Measurements from ENCODE around the gene THSD7B. TPM values are rescaled to one million over a fixed set of nuclear protein-coding genes. Genes with fewer than 3 reads are reported as not detected.

Gene THSD7B
- total and polyA plus RNA-seq, 2 of the 8 experiments (the other 6 are each of a cell fraction or from before 2014, with no cell fraction given) = 0.60 to 2.9 TPM

- Histone ChIP-seq H3K18ac (ENCODE audit: extremely low read depth, low read length) (no peak overlapping the region), H3K56ac (replicated peaks; ENCODE audit: insufficient read length, low read depth, low read length) (no peak overlapping the region), H2BK12ac (ENCODE audit: low read depth, low read length) (no peak overlapping the region), H3K23me2 (ENCODE audit: low read depth, low read length) (no peaks in the 10 kb centered on the region), H2AK5ac (ENCODE audit: low read depth, low read length) (no peak overlapping the region), H2BK120ac (replicated peaks; ENCODE audit: low read depth, low read length) (no peak overlapping the region), H4K91ac (replicated peaks; ENCODE audit: insufficient read length, low read length) (no peak overlapping the region), H2BK20ac (ENCODE audit: low read length) (no peak overlapping the region), H4K20me1 (replicated peaks in 1 of 2; ENCODE audit: control insufficient read depth in 1 of 2, insufficient read depth in 2 of 2, low read length in 2 of 2) (no peaks in the 10 kb centered on the region), H2BK5ac (ENCODE audit: low read depth, low read length) (no peak overlapping the region), H3K79me1 (ENCODE audit: low read depth, low read length) (no peaks in the 10 kb centered on the region), H3K27me3 (replicated peaks in 1 of 4; ENCODE audit: control insufficient read depth in 3 of 4, extremely low read depth in 1 of 4, insufficient read depth in 3 of 4, low read length in 3 of 4) (no peaks in the 10 kb centered on the region), H3K23ac (ENCODE audit: insufficient read length) (no peak overlapping the region), H3K14ac (ENCODE audit: insufficient read length) (no peak overlapping the region), H3K36me3 (ENCODE audit: control insufficient read depth in 2 of 4, insufficient read depth in 4 of 4, low read length in 3 of 4) (no peaks in the 10 kb centered on the region), H3K4me3 (ENCODE audit: extremely low read depth in 1 of 4, insufficient read depth in 2 of 4, low read depth in 3 of 4, low read length in 4 of 4) (no peak overlapping the region), H2BK15ac (ENCODE audit: low read length) (no peak overlapping the region), H3K4me1 (replicated peaks in 1 of 4; ENCODE audit: control insufficient read depth in 3 of 4, insufficient read depth in 4 of 4, low read length in 3 of 4) (0 out of 7 replicates have a peak, but pooled peaks cover 0 to 3% (median 0%) of the 10 kb centered on the region in 4 experiments), H2AFZ (ENCODE audit: low read length) (no peak overlapping the region), H4K5ac (ENCODE audit: insufficient read length, low read depth, low read length) (no peak overlapping the region), H3K4me2 (ENCODE audit: insufficient read depth in 1 of 2, low read depth in 2 of 2, low read length in 2 of 2) (no peak overlapping the region), H3K9ac (replicated peaks in 1 of 4; ENCODE audit: extremely low read depth in 1 of 4, low read depth in 3 of 4, low read length in 3 of 4) (no peak overlapping the region), H4K8ac (ENCODE audit: extremely low read depth, insufficient read depth, low read length) (no peak overlapping the region), H3K79me2 (ENCODE audit: control insufficient read depth in 1 of 2, insufficient read depth in 2 of 2, low read length in 2 of 2) (no peaks in the 10 kb centered on the region), H3K27ac (ENCODE audit: low read depth, low read length) (no peak overlapping the region), H3K9me3 (ENCODE audit: insufficient read depth in 2 of 2, low read depth in 1 of 2, low read length in 1 of 2) (0 out of 4 replicates have a peak, but pooled peaks cover 0 to 3% of the 10 kb centered on the region in 2 experiments), H3K4ac (replicated peaks; ENCODE audit: insufficient read length, low read depth, low read length) (no peak overlapping the region)
- FAIRE-seq (no peak), DNase-seq (ENCODE audit: low read depth in 1 of 2, low spot score in 2 of 2) (no peak)
- WGBS, 2 experiments (ENCODE audit: extremely low coverage in 1 of 2, insufficient coverage in 1 of 2, insufficient read length in 1 of 2, insufficient replicate concordance in 2 of 2, low coverage in 1 of 2, low lambda C conversion rate in 2 of 2, missing lambda C conversion rate in 1 of 2) = 92% methylated on average over 4 of the region's 4 CpGs; no CpG with 5 or more reads in 1 of the 2 experiments
- CTCF ChIA-PET (ENCODE audit: partially characterized antibody) = interaction anchor here (0.6 kb wide), 1 partner anchor 1134 kb away, joined by 3 read pairs; no protein-coding TSS in a partner anchor
- POLR2A ChIA-PET (ENCODE audit: partially characterized antibody) = no interaction called here
- no peak for TF ChIP-seq BRCA1 (IDR thresholded peaks at IDR 0.05; ENCODE audit: low read depth, low read length)
- no peak for TF ChIP-seq EP300 (IDR thresholded peaks at IDR 0.05; ENCODE audit: borderline replicate concordance in 1 of 2, low read depth in 2 of 2, low read length in 2 of 2)
- no peak for TF ChIP-seq KDM5A (IDR thresholded peaks at IDR 0.05; ENCODE audit: low read length)
- no peak for TF ChIP-seq CBX8 (IDR thresholded peaks at IDR 0.05; ENCODE audit: borderline replicate concordance, low read depth, low read length)
- TF ChIP-seq TAF1 (IDR thresholded peaks at IDR 0.05; ENCODE audit: low read depth, low read length) = no peak
- TF ChIP-seq FOSL1 (IDR thresholded peaks at IDR 0.05; ENCODE audit: insufficient read depth, low read depth, low read length) = no peak
- no peak for TF ChIP-seq ZNF274 (IDR thresholded peaks at IDR 0.05; ENCODE audit: borderline replicate concordance, extremely low read depth, low read length)
- no peak for TF ChIP-seq ASH2L (IDR thresholded peaks at IDR 0.05; ENCODE audit: low read length)
- TF ChIP-seq RBBP5 (IDR thresholded peaks at IDR 0.05; ENCODE audit: borderline replicate concordance, low read depth, low read length) = no peak
Observed at GRCh38 chr2:137638932-137639331, 873.6 kb downstream of the THSD7B start.
